ENCODE results near the gene RAET1E.
A peak's percentile ranks its signal among the peaks of the same experiment; 100 is the strongest.
"Not testable (repeated sequence)": the region's sequence is repeated elsewhere in the genome, so short reads cannot be mapped to it uniquely, and the experiment has no call there.

Gene RAET1E

GRCh38 chr6:149897855-149898744 is at the start of gene RAET1E:
RAET1E (minus strand) TSS chr6:149898113; CDS start chr6:149890901, 7,212 bp downstream.
- FAIRE-seq: no peak
- no peak for DNase-seq (ENCODE audit: insufficient read length, low spot score)

DNA sequence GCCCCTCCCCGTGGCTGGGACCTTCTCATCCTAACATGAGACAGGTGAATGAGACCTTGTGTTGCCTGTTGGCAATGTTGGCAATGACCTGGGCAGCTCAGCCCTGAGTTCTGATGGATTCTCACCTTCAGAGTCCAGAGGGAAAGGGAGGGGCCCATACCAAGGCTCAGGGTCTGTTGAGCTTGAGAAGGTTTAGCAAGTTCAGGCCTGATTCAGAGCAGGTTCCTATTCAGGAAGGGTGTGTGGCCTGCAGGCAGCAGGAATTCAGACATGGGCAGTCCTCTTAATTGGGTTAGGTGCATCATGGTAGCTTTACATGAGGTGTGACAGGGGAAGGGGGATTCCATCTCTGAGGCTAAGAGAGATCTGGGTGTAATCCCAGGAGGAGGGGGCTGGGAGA is 49.6 kb upstream of the RAET1E start:
- not testable (repeated sequence) for DNase-seq (ENCODE audit: insufficient read length, low spot score); FAIRE-seq

GRCh38 chr6:149946631-149947030 is 48.7 kb upstream of the RAET1E start:
- DNase-seq (ENCODE audit: insufficient read length, low spot score); FAIRE-seq: not testable (repeated sequence)

GRCh38 chr6:149945276-149945675 is 47.4 kb upstream of the RAET1E start:
- not testable (repeated sequence) for DNase-seq (ENCODE audit: insufficient read length, low spot score); FAIRE-seq

DNA sequence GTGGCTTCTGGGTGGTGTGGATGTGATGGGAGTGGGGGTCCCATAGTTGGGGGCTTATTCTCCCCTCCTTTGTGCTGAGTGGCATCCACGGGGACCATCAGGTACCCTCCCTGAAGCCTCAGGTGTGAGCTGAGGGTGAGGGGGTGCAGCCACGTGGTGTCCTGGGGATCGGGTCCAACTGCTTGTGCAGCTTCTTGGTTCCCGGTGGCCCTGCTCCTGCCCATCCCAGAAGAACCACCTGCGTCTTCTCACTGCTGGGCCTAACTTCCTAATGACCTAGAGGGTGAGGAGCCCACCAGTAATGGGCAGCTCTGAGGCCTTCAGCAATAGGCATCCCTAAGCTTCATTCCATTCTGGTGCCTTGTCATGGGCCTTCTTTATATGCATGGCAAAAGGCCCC is 45.4 kb upstream of the RAET1E start:
- DNase-seq (ENCODE audit: insufficient read length, low spot score); FAIRE-seq: not testable (repeated sequence)

GRCh38 chr6:149942461-149942829 is 44.5 kb upstream of the RAET1E start:
- DNase-seq (ENCODE audit: insufficient read length, low spot score) (no peak), FAIRE-seq (no peak)

DNA sequence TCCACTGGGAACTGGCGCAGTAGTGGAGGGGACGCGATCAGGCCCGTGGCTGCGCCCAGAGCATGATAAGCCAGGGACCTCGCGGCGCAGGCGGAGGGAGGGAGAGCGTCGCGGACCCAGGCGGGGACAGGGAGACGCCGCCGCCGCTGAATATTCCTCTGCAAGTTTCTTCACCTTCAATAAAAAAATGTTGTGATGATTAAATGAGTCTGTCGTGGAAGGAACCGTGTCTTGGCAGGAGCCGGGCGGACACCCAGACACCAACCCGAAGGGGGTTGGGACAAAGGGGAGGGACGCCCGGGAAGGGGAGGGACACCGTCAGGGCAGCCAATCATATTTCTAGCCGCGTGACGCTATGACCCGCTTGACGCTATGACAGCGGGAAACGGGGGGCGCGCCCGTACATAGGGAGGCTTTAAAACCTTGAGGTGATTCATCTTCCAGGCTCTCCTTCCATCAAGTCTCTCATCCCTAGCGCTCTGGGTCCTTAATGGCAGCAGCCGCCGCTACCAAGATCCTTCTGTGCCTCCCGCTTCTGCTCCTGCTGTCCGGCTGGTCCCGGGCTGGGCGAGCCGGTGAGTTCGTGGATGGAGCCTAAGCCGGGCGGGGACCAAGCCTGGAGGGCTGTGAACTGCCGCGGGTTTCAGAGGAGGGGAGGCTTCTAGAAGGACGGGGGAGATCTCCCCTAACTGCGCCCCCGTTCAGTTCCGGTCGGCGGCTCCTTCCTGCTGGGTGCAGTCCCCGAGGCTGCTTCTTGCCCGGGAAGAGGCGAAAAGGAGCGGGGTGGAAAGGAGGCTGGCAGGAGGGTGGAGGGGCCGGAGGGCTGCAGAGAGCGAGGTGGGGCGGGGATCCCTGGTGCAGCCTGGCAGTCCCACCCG is 43.9 kb upstream of the RAET1E start, which contains the start of gene ULBP2:
Gene ULBP2 (plus strand): TSS at position 432 of the 878 bp plus-strand sequence. CDS start 59 bp downstream, at position 491.
- DNase-seq (ENCODE audit: insufficient read length, low spot score) (no peak), FAIRE-seq (no peak)

- DNase-seq (ENCODE audit: insufficient read length, low spot score) (no peak), FAIRE-seq (no peak)
Measured at GRCh38 chr6:149940672-149940982, 42.7 kb upstream of the RAET1E start.

DNA sequence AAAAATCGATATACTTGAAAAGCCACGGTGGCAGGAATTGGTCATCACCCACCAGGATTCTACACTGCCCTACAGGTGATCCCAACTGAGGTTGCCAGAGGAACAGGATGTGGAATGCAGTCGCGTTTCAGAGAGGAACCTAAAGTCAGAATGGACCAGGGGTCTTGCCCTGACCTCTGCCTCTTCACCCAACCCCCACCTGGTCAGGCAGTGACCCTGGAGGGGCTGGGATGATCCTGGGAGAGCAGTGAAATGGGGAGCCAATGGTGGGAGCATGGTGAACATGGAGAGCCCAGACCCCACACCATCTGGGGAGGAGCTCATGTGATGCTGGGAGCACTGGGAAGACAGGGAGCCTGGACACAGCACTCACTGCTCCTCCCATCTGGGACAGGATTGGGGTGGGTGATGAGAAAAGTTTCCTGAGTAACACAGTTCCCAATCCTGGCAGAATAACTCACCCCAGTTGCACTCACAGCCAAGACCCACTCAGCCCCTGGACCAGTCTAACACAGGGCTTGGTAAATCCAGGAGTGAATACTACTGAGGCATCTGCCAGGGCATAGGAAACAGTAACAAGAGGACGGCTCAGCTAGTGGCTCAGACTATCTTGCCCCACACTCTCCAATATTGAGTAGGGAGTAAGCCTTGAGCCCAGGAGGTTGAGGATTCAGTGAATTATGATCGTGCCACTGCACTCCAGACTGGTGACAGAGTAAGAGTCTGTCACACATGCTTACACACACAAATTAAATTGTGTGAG is 42.2 kb upstream of the RAET1E start:
- DNase-seq (ENCODE audit: insufficient read length, low spot score): no peak
- no peak for FAIRE-seq

DNA sequence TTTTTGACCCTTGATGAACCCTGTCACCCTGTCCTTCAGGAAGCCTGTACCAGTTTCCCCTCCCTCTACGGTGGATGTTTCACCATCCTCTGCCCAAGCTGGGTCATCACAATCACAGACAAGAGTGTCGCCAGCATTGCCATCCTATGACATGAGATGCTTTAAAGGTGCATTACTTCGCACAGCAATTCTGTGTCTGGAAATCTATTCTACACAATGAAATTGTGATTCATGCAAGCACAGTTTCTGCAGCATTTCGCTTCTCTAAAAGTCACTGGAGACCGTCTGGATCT is 41.4 kb upstream of the RAET1E start:
- no peak for FAIRE-seq
- no peak for DNase-seq (ENCODE audit: insufficient read length, low spot score)

GRCh38 chr6:149938571-149939355 is 40.9 kb upstream of the RAET1E start:
- no peak for FAIRE-seq
- DNase-seq (ENCODE audit: insufficient read length, low spot score): peak; percentile 45

- not testable (repeated sequence) for DNase-seq (ENCODE audit: insufficient read length, low spot score); FAIRE-seq
Measured at GRCh38 chr6:149938013-149938570, 40.2 kb upstream of the RAET1E start.

GRCh38 chr6:149936743-149937142 is 38.8 kb upstream of the RAET1E start:
- no peak for FAIRE-seq
- no peak for DNase-seq (ENCODE audit: insufficient read length, low spot score)

DNA sequence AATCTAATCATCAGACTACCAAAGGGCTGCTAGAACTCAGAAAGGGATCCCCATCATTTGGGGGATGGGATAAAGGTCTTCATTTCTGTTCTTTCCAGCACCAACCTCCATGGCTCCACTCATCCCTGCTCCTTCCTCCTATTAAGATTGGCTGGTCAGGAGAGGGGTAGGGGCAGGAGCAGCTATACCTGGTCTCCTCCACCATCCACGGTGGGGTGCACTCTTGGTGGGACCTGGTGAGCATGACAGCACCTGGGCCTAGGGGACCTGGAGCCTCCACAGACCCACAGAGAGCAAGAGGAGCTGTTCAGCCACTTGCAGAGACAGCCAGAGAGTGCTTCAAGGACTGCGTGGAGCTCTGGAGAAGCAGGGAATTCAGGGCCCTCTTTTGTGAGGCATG is 37.8 kb upstream of the RAET1E start:
- no peak for FAIRE-seq
- DNase-seq (ENCODE audit: insufficient read length, low spot score): no peak

DNA sequence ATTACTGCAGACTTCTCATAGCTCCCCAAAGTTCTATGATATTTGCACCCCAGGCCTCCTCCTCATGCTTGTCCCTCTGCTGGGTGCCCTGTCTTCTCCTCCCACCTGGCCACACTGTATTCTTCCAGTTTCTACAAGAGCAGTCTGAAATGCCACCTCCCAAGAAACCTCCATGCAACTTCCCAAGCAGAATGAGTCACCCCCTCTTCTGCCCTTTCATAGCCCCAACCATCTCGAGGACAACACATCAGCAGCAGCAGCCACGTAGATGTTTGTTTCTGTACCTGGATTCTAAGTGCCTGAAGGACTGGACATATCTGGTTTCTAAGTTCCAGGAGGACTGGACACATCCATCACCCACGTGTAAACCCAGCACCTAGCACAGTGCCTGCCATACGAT is 37.3 kb upstream of the RAET1E start:
- no peak for DNase-seq (ENCODE audit: insufficient read length, low spot score)
- FAIRE-seq: no peak

DNA sequence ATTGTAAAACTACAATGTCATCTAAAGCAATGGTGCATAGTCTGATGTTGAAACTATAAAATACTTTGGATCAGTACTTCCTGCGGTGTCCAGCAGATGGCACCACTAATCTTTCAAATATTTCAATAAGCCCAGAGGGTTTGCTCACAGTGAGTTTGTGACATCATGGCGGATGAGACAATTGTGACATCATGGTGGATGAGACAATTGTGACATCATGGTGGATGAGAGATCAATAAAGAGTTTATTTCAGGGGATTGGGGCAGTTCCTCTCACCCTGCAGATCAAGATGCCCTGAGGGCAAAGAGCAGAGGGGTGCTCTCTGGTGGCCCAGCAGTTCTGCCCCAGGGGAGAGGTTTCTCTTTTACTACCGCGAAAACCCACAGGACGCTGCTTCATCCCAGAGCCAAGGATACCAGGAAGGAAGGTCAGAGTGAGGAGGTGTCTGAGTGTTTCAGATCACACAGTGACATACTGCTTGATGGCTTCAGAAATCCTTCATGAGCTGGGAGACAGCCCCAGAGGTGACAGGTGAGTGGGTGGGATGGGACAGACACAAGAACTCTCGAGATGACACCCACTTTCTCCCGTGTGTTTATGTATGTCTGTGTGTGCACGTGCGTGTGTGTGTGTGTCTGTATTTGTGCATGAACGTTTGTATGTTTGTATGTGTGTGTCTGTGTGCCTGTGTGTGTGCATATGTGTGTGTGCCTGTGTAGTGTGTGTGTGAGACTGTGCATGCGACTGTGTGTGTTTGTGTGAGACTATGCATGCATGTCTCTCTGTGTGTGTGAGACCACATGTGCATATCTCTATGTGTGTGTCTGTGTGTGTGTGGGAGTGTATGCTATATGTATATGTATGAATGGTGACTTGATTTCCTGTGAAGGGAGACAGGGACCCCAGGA is 36.6 kb upstream of the RAET1E start:
- FAIRE-seq: peak; percentile 89
- DNase-seq (ENCODE audit: insufficient read length, low spot score): no peak

DNA sequence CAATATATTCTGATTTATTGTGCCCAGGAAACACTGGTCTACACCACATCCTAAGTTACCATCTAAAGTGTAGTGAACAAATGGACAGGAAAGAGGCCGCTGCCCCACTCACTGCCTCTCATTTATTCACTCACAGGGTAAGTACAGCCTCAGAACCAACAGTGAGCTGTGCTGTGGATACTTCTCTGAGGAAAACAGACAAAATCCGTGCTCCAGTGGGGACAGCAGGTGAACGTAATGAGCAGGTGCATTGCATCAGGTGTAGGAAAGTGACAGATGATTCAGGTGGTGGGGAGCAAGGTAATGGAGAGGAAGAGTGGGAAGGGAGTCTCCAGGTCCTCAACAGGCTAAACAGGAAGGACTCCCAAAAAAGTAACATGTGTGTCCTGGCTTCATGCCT is 35.5 kb upstream of the RAET1E start:
- FAIRE-seq (no peak), DNase-seq (ENCODE audit: insufficient read length, low spot score) (no peak)

- FAIRE-seq (no peak), DNase-seq (ENCODE audit: insufficient read length, low spot score) (no peak)
Measured at GRCh38 chr6:149933036-149933435, 35.1 kb upstream of the RAET1E start.

DNA sequence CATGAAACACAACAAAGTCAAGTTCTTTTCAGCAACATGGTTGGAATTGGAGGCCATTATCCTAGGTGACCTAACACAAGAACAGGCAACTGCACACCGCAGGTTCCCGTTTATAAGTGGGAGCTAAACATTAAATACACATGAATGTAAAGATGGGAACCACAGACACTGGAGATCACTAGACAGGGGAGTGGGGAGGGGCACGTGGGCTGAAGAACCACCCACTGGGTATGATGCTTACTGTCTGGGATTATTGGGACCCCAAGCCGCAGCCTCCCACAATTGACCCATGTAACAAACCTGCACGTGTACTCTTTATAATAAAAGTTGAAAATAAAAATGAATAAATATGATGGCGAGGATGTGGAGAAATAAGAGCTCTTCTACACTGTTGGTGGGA is 33.6 kb upstream of the RAET1E start:
- DNase-seq (ENCODE audit: insufficient read length, low spot score) (no peak), FAIRE-seq (no peak)
